ENCODE results near the gene CENPB.

The CENPB gene

DNA sequence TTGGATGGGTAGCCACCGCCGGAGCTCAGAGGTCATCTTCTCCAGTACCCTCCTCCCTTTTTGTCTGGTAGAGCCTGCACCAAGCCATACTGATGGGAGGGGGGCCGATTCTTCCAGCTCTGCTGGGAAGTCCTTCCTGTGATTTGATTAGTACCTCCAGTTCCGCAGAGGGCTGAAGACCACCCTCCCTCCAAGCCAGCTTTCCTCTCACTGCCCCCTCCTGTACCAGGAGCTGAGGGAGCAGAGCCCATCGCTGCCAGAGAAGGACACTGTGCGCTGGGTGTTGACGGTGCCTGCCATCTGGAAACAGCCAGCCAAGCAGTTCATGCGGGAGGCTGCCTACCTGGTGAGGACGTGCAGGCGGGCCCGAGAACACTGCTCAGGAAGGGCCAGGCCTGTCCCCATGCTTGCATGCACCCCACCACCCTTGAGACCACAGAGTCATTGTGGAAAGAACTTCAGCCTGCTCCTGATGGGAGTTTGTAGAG lies 40.8 kb downstream of the CENPB start:
- DNase-seq, result no peak

DNA sequence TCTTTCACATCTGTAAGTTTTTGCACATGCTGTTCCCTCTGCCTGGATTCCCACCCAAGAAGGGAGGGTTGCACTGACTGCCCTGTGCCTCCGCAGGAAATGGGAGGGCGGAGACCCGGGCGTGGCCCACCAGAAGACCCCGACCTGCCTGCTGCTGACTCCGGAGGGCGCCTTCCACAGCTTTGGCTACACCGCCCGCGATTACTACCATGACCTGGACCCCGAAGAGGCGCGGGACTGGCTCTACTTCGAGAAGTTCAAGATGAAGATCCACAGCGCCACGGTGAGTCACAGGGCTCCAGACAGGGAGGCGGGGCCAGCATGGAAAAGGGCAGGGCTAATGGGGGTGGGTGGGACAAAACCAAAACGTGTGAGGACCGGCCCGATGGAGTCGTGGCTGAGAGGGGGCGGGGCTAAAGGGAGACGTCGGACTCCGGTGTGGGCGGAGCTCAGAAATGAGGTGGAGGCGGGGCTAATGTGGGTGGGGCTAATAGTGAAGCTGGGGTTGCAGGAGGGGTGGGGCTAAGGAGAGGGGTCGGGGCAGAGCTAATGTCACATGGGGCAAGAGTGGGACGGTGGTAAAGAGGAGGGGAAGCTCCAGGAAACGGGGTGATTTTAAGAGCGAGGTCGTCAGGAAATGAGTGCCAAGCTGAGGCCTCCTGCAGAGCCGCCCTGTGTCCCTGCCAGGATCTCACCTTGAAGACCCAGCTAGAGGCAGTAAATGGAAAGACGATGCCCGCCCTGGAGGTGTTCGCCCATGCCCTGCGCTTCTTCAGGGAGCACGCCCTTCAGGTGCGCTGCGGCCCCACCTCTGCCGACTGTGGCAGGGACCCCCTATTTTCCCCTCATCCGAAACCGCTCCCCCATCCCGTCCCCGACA lies 41.5 kb downstream of the CENPB start:
- peak; percentile 87 for DNase-seq

DNA sequence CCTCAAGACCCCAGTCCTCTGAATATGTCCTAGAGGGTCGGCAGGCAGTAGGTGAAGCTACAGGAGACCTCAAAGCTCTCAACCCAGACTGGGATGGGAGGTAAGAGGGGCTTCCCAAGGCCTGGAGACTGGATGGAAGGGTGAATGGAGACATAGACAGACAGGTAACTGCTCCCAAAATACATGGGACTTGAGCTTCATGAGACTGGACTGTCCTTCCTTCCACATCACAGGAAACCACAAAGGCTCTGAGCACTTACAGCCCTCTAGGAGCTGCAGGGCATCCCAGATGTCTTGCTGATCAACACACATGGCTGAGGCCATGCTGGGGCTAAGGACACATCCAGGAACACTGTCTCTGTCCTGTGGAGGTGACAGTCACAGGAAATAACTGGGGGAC lies 42.5 kb downstream of the CENPB start:
- no peak for DNase-seq

DNA sequence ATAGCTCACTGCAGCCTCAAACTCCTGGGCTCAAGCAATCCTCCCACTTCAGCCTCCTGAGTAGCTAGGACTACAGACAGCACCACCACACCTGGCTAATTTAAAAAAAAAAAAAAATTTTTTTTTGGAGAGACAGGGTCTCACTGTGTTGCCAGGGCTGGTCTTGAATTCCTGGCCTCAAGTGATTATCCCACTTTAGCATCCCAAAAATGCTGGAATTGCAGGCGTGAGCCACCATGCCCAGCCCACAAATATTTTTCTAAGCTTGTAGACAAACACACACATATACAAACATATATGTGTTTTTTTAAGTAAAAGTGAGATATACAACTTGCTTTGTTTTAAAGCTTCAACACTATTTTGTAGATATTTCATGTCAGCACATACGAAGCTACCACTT lies 43.3 kb downstream of the CENPB start:
- DNase-seq, result no peak

DNA sequence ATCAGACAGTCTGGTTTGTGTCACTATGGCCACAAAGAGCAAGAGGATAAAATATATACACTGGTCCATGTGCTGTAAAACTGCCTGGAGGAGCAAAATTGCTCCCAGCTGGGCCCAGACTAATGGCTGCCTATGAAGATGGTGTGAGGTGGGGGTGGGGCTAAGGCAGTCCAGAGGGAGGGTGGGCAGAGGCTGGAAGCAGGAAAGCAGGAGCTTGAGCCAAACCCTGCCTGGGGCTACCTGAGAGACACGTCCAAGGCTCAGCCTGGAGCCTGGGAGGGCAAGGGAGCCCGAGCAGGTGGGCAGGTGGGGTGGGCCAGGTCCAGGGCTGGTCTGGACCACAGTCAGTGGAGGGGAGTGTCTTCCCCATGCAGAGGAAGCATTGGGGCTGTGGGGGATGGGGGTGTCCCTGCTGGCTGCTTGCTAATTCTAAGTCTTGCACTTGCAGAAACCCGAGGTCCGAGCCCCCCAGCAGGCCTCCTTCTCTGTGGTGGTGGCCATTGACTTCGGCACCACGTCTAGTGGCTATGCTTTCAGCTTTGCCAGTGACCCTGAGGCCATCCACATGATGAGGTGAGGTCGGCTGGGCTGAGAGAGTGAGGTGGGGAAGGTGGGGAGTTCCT lies 44.6 kb downstream of the CENPB start:
- no peak for DNase-seq

DNA sequence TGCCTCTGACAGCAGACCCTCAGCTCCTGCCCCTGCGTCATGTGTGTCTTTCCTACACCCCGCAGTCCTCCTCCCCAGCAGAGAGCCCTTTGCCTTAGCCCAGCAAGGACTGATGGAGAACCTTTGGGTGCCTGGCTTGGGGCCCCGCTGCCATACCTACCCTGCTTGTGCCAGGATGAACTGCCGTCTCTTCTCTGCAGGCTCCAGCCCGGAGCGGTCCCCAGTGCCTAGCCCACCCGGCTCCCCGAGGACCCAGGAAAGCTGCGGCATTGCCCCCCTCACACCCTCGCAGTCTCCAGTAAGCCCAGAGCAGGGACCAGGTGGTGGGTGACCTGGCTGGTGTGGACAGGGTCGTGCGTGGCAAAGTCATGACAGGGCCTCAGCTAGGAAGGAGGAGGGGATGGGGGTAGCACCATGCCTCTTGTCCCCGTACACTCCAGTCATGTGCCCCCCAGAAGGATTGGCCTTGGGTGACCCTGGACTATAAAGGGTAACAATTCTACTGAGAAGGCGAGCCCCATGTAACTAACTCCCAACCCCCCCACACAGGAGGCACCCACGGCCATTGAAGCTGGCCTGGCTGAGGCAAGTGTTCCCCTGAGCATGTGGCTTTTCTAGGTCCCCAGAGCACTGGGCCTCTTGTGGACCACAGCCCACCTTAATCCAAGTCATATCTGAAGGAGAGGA lies 45.8 kb downstream of the CENPB start:
- no peak for DNase-seq

DNA sequence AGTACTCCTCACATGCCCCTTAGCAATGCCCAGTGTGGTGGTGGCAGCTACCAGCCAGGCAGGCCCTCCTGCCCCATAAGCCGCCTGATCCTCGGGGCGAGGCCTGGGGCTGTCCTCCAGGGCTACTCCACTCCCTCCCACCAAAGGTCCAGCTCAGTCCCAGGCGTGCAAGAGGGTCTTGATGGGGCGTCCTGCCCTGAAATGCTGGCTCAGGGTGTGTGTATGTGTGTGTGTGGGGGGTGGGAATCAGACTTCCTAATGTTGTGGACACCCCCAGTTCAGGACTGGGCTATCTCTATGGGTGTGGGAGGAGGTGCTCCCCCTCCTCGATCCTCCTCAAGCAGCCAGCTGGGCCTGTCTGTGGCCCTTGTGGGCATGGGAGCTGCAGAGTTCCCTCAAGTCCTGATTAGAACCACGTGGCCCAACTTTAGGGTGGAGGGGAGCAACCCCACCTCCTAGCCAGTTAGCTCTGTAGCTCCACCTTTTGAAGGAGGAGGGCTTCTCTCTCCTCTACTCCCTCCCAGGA lies 46.6 kb downstream of the CENPB start:
- DNase-seq, result no peak

DNA sequence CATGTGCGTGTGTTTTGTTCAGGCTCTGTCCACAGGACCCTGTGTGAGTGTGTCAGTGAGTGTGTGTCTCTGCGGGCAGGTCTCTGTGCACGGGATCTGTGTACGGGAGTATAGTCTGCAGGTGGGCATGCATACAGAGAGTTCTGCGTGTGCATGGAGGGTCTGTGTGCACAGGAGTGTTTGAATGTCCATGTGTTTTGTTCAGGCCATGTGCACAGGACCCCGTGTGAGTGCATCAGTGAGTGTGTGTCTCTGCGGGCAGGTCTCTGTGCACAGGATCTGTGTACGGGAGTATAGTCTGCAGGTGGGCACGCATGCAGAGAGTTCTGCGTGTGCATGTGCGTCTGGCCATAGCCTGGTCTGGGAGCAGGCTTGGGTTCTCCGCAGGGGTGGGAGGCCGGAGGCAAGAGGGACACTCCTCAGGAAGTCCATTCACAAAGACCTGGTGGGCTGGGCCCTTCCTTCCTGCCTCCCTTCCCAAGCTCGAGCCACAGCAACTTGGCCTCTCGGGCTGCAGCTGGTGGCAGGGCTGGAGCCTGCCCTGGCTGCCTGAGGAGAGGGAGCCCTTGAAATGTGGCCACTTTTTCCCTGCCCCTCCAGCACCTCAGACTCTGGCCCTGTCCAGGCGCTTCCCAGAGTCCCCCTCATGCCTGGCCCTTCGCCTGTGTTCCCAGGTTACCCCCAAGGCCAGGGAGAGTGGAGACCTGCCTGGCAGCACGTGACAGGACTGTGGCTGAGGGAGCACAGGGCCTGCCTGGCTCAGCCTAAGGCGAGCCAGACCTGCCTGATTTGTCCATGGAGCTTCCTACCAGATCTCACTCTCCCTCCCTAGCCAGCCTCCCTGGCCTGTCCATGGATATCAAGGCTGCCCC lies 47.2 kb downstream of the CENPB start:
- no peak for DNase-seq

DNA sequence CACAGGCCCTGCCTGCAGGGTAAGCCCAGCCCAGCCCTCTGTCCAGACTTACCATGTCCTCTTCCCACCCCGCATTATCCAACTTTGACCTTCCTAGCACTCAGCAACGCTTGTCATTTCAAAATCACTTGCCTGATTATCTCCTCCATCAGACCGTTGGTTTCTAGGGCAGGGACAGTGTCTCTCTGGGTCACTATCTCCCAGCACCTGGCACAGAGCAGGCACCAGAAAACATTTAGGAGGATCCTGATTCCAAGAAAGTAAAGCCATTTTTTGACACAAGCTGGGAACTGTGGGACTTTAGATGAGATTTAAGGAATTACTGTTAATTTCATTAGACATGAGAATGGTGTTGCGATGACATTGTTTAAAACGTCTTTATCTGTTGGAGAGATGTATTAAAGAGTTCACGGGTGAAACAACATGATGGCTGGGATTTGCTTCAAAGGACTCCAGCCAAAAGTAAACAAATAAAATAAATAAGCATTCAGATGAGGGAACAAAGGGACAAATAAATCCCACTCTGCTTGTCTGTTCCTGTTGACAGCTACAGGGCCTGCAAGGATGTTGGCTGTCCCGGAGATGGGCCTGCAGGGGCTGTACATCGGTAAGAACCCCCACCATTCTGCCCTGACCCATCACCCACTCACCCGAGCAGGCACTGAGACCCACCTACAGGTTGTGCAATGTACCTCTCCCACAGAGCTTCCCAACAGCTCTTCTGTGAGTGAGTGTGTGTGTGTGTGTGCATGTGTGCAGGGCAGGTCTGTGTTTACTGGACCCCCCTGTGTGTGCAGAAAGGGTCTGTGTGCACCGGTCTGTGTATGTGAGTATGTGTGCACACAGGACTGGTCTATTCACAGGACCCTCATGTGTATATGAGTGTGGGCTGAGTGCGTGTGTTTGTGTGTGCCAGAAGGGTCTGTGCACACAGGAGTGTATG lies 48.2 kb downstream of the CENPB start:
- no peak for DNase-seq

DNA sequence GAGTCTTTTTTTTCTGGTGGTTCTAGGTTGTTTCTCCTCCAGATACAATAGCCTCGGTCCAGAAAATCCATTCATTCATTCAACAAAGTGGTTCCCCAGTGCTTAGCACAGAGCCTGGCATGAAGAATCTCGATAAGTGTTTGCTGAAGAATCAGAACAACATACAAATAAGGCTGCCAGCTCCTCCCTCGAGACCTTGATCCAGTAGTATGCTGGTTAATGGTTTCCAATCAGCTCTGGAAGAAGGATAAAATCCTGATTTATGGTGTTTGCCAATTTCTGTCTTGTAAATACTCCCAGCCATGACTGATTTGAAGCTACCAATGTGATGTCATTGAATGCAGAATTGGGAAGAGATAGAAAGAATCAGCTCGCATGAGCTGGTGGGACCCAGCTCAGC lies 50.8 kb downstream of the CENPB start:
- no peak for DNase-seq

DNA sequence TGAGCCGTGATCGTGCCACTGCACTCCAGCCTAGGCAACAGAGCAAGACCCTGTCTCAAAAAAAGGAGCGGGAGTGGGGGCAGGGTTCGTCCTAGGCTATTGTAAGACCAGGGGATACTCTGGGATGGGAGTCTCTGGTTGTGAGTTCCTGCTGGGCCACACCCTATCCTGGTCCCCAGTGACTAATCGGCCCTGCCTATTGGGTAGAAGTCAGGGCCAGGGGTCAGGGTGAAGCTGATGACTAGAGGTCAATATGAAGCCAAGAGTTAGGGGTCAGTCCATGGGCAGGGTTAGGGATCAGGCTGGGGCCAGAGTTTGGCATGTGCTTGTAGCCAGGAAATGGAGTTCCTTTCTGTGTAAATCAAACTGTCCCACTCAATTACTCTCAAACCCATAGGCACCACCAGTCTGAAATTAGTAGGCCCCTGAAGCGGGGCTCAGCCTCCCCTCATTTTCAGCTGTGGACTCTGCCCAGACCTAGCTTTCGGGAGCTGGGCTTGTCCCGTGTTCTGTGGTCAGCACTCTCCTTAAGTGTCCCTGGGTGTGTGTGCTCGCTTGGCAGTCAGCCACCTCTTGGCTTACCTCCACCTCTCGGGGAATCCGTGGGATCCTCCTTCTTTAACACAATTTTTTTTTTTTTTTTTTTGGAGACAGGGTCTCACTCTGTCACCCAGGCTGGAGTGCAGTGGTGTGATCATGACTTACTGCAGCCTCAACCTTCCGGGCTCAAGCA lies 52.3 kb downstream of the CENPB start:
- DNase-seq, result no peak
